SHP77 treated with DMSO at 0.1 percent for 48 hours (cell line): ENCODE results near the gene LSS.

Source experiments
- DNase-seq: peaks from one replicate; lab custom pipeline; 2025; lab: John Stamatoyannopoulos, UW

The LSS gene

GRCh38 chr21:46228345-46229051 lies at the start of gene LSS:
Gene LSS, minus strand, starts transcription at chr21:46228774. Its CDS starts 29 bp downstream, at chr21:46228745.
- DNase-seq: peak; percentile 59

- no peak for DNase-seq
These were observed 46.3 kb upstream of the LSS start for GRCh38 chr21:46274797-46275390.

GRCh38 chr21:46273341-46273740 lies 44.8 kb upstream of the LSS start:
- no peak for DNase-seq

- no peak for DNase-seq
These were observed 40.9 kb upstream of the LSS start for GRCh38 chr21:46269466-46269865.

GRCh38 chr21:46268371-46268770 lies 39.8 kb upstream of the LSS start:
- DNase-seq: no peak

- no peak for DNase-seq
These were observed 38.4 kb upstream of the LSS start for GRCh38 chr21:46266946-46267345.

- no peak for DNase-seq
These were observed 37.4 kb upstream of the LSS start for GRCh38 chr21:46265736-46266525.

GRCh38 chr21:46264690-46265144 lies 36.1 kb upstream of the LSS start:
- DNase-seq: no peak

GRCh38 chr21:46264046-46264689 lies 35.6 kb upstream of the LSS start:
- DNase-seq: no peak

- no peak for DNase-seq
These were observed 28.0 kb upstream of the LSS start for GRCh38 chr21:46256501-46256994.

GRCh38 chr21:46255758-46256337 lies 27.3 kb upstream of the LSS start:
- no peak for DNase-seq

- no peak for DNase-seq
These were observed 26.6 kb upstream of the LSS start for GRCh38 chr21:46255166-46255565.

- DNase-seq: no peak
These were observed 25.8 kb upstream of the LSS start for GRCh38 chr21:46254208-46254975.

- no peak for DNase-seq
These were observed 25.1 kb upstream of the LSS start for GRCh38 chr21:46253610-46254124.

- no peak for DNase-seq
These were observed 24.3 kb upstream of the LSS start for GRCh38 chr21:46252840-46253239.

- no peak for DNase-seq
These were observed 21.7 kb upstream of the LSS start for GRCh38 chr21:46250146-46250725.

- no peak for DNase-seq
These were observed 20.3 kb upstream of the LSS start for GRCh38 chr21:46248827-46249226.

GRCh38 chr21:46248422-46248782 lies 19.8 kb upstream of the LSS start:
- no peak for DNase-seq

GRCh38 chr21:46247699-46248421 lies 19.3 kb upstream of the LSS start:
- no peak for DNase-seq

- DNase-seq: no peak
These were observed 17.8 kb upstream of the LSS start for GRCh38 chr21:46246345-46246744.
